DOHH2 (cell line): ENCODE measurements around the gene RASL10A.

Experiments used
- H3F3A ChIP-seq: fragments of 200-600 bp; sonication (generic), shearing (Covaris generic); 2 replicates; pipeline ENCODE4 v1.6.0; 2016; ENCODE audit warnings: antibody characterized with exemption, mild to moderate bottlenecking; ENCODE audit not compliant: control insufficient read depth, insufficient read depth
- H3K27ac ChIP-seq: fragments of 200-600 bp; sonication (generic); 2 replicates; pipeline ENCODE4 v1.5.1; 2014; ENCODE audit warnings: low read depth, mild to moderate bottlenecking, low read length, moderate library complexity
- H3K27me3 ChIP-seq: fragments of 200-600 bp; sonication (generic); 2 replicates; pipeline ENCODE4 v1.6.1; 2014; ENCODE audit warnings: mild to moderate bottlenecking, low read length, mixed read lengths; ENCODE audit not compliant: control insufficient read depth
- H3K36me3 ChIP-seq: fragments of 200-600 bp; sonication (generic); 2 replicates; pipeline ENCODE4 v1.6.1; 2014; ENCODE audit warnings: mild to moderate bottlenecking, low read length, moderate library complexity, mixed read lengths; ENCODE audit not compliant: control insufficient read depth
- H3K4me1 ChIP-seq: fragments of 200-600 bp; sonication (generic); 2 replicates; pipeline ENCODE4 v1.6.1; 2014; ENCODE audit warnings: mild to moderate bottlenecking, low read length, mixed read lengths; ENCODE audit not compliant: control insufficient read depth
- H3K4me2 ChIP-seq: fragments of 200-600 bp; sonication (generic); 2 replicates; pipeline ENCODE4 v1.6.0; 2014; ENCODE audit warnings: mild to moderate bottlenecking, low read length, moderate library complexity
- H3K4me3 ChIP-seq: fragments of 200-600 bp; sonication (generic); 2 replicates; pipeline ENCODE4 v1.5.1; 2014; ENCODE audit warnings: mild to moderate bottlenecking, low read length, mixed read lengths
- H3K79me2 ChIP-seq: fragments of 200-600 bp; sonication (generic); 2 replicates; pipeline ENCODE4 v1.6.1; 2014; ENCODE audit warnings: mild to moderate bottlenecking, low read length, mixed read lengths; ENCODE audit not compliant: control insufficient read depth
- H3K9me2 ChIP-seq: fragments of 200-600 bp; sonication (generic); replicated peaks from 2 replicates; pipeline ENCODE4 v1.6.1; 2014; ENCODE audit warnings: mild to moderate bottlenecking, low read length, mixed read lengths; ENCODE audit not compliant: control insufficient read depth
- H3K9me3 ChIP-seq: fragments of 200-600 bp; sonication (generic); 2 replicates; pipeline ENCODE4 v1.6.1; 2014; ENCODE audit warnings: antibody characterized with exemption, low read length, mixed read lengths; ENCODE audit not compliant: control insufficient read depth, insufficient read depth
- H4K20me1 ChIP-seq: fragments of 200-600 bp; sonication (generic); 2 replicates; pipeline ENCODE4 v1.6.0; 2014; ENCODE audit warnings: low read depth, mild to moderate bottlenecking, antibody characterized with exemption, low read length, moderate library complexity; ENCODE audit not compliant: control insufficient read depth, insufficient read depth
- EZH2phosphoT487 ChIP-seq: fragments of 200-600 bp; sonication (generic); IDR thresholded peaks from 2 replicates; pipeline ENCODE4 v1.6.1; 2017; ENCODE audit warnings: borderline replicate concordance, mild to moderate bottlenecking, antibody characterized with exemption, low read length, moderate library complexity, mixed read lengths
- TF ChIP-seq, protein P1 (sequence below): fragments of 200-600 bp; sonication (generic); IDR thresholded peaks from one replicate; pipeline ENCODE4 v1.5.1; 2014; ENCODE audit warnings: antibody characterized with exemption, mild to moderate bottlenecking, low read depth, low read length; ENCODE audit not compliant: poor library complexity, severe bottlenecking

RASL10A gene

GRCh38 chr22:29316141-29316828 is 788 bp upstream of the RASL10A start:
- H3K9me2 ChIP-seq, result no peaks in the 10 kb centered on the region
- TF ChIP-seq, protein P1, sequence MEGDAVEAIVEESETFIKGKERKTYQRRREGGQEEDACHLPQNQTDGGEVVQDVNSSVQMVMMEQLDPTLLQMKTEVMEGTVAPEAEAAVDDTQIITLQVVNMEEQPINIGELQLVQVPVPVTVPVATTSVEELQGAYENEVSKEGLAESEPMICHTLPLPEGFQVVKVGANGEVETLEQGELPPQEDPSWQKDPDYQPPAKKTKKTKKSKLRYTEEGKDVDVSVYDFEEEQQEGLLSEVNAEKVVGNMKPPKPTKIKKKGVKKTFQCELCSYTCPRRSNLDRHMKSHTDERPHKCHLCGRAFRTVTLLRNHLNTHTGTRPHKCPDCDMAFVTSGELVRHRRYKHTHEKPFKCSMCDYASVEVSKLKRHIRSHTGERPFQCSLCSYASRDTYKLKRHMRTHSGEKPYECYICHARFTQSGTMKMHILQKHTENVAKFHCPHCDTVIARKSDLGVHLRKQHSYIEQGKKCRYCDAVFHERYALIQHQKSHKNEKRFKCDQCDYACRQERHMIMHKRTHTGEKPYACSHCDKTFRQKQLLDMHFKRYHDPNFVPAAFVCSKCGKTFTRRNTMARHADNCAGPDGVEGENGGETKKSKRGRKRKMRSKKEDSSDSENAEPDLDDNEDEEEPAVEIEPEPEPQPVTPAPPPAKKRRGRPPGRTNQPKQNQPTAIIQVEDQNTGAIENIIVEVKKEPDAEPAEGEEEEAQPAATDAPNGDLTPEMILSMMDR, result no peak
- TF ChIP-seq EZH2phosphoT487, result no peak
- H3K4me3 ChIP-seq, result no peak overlapping the region
- H3K4me1 ChIP-seq, result peaks cover 12% of the 10 kb centered on the region
- H3K9me3 ChIP-seq, result no peaks in the 10 kb centered on the region
- no peak overlapping the region for H3K4me2 ChIP-seq
- no peaks in the 10 kb centered on the region for H3K79me2 ChIP-seq
- H3K36me3 ChIP-seq, result peaks cover 3% of the 10 kb centered on the region
- no peaks in the 10 kb centered on the region for H4K20me1 ChIP-seq
- H3K27me3 ChIP-seq, result peaks cover 16% of the 10 kb centered on the region
- 0 out of 2 replicates have a peak, but pooled peaks cover 4% of the 10 kb centered on the region for H3F3A ChIP-seq
- no peak overlapping the region for H3K27ac ChIP-seq

DNA sequence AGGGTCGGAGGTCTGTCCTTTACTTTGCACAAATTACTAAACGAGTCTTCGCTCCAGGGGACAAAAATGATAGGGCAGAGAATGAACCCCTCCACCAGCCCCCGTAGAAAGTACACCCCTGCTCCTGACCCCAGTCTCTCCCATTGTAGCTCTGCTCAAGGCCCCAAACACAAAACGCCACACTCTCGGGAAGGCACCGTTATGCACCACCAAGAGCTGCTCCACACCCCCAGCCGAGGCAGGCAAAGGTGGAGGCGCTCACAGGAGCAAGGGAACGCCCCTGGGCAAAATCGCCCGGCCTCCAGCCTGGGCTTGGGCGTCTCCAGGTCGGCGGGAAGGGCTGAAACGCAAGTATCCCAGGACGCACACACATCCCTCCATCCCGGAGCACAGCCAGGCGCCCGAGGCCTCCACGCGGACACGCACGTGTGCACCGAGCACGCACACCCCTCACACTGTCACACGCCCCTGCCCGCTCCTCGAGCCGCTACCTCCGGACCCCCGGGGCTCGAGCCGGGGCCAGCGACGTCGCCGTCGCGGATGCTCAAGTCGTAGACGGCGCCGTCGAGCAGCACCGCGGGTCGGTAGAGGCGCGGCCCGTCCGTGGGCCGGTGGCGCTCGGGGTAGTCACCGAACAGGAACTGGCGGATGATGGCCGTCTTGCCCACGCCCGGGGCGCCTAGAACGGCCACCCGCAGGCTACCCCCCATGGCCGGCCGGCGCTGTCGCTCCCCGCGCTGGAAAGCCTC is 786 bp downstream of the RASL10A start:
- no peak overlapping the region for H3K4me3 ChIP-seq
- TF ChIP-seq EZH2phosphoT487, result no peak
- TF ChIP-seq, protein P1, result no peak
- H3F3A ChIP-seq, result 0 out of 2 replicates have a peak, but pooled peaks cover 4% of the 10 kb centered on the region
- H3K27me3 ChIP-seq, result peaks cover 16% of the 10 kb centered on the region
- H3K4me1 ChIP-seq, result 0 out of 2 replicates have a peak, but pooled peaks cover 2% of the 10 kb centered on the region
- H3K27ac ChIP-seq, result no peak overlapping the region
- H3K79me2 ChIP-seq, result no peaks in the 10 kb centered on the region
- H3K9me2 ChIP-seq, result no peaks in the 10 kb centered on the region
- H3K36me3 ChIP-seq, result no peaks in the 10 kb centered on the region
- H4K20me1 ChIP-seq, result no peaks in the 10 kb centered on the region
- H3K9me3 ChIP-seq, result no peaks in the 10 kb centered on the region
- no peak overlapping the region for H3K4me2 ChIP-seq

GRCh38 chr22:29313576-29314466 is 1.7 kb downstream of the RASL10A start:
- no peak overlapping the region for H3K4me3 ChIP-seq
- no peak overlapping the region for H3K4me2 ChIP-seq
- TF ChIP-seq, protein P1, result no peak
- no peak for TF ChIP-seq EZH2phosphoT487

More at GRCh38 chr22:29313576-29314466, 1.7 kb downstream of the RASL10A start:
- Histone ChIP-seq H3K27ac (no peak overlapping the region), H3K9me2 (no peaks in the 10 kb centered on the region), H3K27me3 (peaks cover 16% of the 10 kb centered on the region), H3F3A (0 out of 2 replicates have a peak, but pooled peaks cover 4% of the 10 kb centered on the region), H3K36me3 (no peaks in the 10 kb centered on the region), H3K79me2 (no peaks in the 10 kb centered on the region), H4K20me1 (no peaks in the 10 kb centered on the region), H3K4me1 (0 out of 2 replicates have a peak, but pooled peaks cover 2% of the 10 kb centered on the region), H3K9me3 (no peaks in the 10 kb centered on the region)
